HG03066 (cell line): ENCODE results near the gene PSMC5.

Experiments used
- ATAC-seq: cut with Tn5 transposase; IDR thresholded peaks from one replicate; pipeline ENCODE4 v1.9.1; 2021; ENCODE audit warnings: low read depth; ENCODE audit not compliant: unreplicated experiment

Gene PSMC5

DNA sequence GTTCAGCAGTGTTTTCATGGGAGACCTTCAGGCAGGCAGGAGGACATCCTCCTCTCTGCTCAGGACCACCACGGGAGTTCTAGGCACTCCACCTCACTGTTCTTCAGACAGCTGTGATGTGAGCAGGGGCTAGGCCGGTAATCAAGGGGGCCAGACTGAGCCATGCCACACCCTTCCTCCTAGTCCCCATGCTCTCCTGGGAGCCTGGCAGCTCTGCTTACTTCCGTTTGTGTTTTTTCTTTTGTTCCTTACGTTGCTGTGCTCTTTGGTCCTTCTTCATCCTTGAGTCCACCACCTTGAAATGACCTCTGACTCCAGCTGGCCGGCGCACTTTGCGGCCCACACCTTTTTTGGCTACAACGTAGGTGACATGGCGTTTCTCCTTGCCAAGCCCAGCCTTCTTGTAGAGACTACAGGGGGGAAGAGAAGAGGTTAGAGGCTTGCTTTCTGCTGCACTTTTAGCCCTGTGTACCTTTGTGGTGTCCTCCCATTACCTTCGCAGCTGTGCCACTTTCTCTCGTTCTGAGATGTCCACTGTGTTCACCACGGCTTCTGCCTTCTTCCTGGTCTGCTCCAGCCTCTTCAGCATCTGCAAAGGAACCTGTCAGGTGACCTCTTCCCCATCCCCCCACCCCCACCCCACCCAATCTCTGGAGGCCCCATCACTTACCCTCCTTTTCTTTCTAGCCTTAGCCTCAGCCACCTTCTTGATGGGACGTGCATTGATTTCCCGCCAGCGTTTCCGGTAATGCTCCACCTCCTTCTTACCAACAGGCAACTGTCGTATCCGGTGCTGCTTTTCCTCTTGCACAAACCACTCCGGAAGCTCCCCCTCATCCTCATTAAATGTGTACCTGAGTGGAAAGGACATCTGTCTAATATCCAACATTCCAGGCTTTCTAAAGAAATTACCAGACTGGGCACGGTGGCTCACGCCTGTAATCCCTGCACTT, 7.4 kb upstream of the PSMC5 start:
- no peak for ATAC-seq

DNA sequence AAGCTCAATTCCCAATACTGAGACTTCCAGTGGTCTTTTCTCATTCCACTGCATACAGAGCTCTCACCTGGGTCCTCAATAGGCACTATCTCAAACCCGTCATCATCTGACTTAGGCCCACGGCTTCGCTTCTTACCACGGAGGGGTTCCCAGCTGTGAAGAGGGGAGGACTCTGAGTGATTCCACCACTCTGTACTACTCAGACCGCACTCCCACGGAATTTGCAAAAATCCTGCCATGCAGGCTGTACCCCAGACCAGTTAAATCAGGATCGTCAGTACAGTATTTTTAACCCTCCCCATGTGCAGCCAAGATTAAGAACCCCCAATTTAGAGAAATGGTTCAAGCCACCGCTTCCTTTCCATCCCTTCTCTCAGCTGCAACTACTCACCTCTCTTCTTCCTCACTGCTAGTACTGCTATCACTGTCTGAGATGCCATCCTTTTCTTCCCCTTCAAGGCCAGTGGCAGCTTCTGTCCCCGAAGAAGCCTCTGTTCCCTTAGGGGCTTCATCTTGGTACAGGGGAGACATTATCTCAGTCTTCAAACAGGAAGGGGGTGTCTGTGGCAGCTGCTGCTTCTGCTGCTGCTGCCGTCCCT, 6.2 kb upstream of the PSMC5 start:
- no peak for ATAC-seq

DNA sequence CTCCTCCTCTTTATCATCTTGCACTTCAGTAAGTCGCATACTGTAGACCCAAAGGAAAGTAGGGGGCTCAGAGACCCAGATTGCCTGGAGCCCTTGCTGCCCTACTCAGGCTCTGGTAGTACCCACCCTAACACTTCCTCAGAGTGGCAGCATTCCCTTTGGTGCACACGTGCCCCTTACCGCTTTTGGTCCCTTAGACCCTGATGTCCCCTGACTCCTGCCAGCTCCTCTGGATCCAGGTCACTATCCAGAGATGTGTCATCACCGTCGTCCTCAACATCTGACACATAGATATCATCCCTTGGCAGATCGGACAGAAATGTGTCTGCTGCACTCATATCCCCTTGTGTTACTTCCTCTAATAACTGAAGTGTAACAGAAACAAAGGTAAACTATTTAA, 5.4 kb upstream of the PSMC5 start:
- no peak for ATAC-seq

DNA sequence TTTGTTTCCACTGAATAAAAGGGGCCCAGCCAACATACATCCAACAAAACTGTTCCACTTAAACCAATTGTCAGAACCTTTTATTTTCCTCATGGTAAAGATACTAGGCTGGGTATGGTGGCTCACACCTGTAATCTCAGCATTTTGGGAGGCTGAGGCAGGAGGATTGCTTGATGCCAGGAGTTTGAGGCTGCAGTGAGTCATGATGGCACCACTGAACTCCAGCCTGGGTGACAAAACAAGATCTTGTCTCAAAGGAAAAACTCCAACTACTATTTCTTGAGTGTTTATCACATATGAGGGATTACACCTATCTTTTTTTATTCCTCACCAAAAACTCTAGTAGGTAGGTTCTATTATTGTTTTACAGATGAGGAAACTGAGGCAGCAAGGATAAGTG, 4.7 kb upstream of the PSMC5 start:
- no peak for ATAC-seq

DNA sequence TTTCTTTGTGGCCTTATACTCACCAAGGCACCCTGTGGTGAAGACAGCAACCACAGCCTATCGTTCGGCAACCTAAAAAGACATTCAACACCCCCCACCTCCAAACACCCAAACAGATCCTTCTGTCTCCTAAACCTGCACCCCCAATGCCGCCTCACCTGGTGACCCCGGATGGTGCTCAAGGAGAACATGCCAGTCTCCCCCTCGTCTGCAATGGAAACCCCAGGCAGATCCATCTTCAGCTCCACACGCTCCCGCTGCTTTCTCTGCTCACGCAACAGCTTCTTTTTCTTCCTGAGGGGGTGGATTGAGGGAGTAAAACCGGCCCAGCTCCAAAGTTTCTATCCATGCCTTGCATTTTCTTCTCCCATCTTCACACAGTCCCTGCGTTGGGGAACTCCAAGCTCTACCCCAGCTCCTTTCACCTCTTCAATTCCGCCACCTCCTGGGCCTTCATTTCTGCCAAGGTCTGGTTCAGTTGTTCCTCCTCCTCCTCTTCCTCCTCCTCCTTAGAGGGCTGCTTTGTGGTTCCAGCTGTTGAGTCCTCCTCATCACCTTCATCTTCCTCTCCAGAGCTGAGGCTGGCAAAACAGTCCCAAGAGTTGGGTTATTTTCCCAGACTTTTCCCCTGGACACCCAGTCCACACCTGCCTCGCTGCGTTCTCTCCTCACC, 3.4 kb upstream of the PSMC5 start:
- ATAC-seq, result no peak

DNA sequence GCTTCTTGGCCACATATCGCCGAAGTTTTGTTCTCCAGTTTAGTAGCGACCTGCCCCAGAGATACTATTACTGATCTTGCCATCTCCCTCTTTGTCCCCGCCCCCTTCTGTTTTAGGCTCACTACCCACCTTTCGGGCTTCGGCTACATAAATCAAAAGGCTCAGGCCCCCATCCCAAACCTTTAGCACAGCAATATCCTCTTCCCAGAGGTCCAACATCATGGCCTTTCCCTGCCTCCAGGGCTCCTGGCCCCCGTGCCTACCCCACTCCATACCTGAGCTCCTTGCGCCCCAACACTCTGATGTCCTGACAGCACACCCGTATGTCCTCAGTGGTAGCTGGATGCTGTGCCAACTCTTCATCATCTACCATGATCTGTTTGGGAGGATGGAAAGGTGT, 2.9 kb upstream of the PSMC5 start:
- ATAC-seq, result no peak

DNA sequence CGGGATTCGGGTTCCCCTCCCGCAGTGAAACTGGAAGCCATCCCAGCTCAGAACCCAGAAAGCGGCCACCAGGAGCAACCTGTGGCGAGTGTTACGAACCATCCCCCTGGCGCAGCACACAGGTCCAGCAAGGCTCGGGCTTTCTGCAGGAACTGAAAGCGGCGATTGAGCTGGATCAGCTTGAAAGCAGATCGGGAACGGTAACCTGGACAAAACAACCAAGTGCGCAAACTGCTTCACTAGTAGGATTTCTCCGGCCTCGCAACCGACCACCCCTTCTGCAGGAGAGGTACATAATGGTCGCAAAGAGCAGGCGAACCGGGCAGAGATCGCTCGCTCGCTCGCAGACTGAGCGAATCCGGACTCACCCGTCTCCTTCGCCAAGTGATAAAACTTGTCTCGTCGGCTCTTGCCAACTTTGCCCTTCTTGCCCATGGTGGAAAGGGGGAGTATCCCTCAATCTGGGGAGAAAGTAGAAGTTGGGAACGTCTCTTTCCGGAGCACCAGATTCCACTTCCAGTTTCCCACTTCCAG, 696 bp upstream of the PSMC5 start:
- ATAC-seq, result peak; percentile 8

DNA sequence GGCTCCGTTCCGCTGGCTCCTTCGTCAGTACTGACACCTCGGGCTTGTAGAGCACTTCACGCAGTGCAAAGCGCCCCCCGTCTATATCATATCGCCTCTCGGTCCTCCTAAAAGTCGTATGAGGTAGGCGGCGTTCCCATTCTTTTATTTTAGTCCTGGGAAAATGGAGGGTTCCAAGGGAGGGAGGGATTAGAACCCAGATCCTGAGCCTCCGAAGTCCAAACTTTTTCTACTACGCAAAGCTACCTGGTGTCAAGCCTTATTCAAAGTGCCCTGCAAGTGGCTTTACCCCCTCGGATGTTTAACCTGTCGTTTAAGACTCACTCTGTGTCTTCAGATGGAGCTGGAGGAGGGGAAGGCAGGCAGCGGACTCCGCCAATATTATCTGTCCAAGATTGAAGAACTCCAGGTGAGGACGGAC, 580 bp downstream of the PSMC5 start:
- no peak for ATAC-seq

DNA sequence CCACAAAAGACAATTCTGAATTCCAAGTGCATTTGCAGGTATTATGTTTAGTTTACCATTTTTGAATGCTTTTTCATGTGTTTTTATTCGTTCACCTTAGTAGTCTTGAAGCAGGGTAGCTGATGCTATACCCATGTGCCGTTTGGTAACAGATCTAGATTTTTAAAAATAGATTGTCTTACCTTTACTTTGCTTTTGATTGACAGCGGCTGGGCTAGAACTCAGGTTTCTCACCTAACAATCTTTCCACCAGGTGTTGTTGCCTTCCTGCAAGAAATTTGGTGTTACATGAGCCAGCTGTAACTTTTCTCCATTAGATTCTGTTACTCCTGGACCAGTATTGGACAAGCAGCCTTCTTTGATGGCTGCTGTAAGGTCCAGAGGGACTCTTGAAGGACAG, 1.7 kb downstream of the PSMC5 start:
- ATAC-seq, result no peak

DNA sequence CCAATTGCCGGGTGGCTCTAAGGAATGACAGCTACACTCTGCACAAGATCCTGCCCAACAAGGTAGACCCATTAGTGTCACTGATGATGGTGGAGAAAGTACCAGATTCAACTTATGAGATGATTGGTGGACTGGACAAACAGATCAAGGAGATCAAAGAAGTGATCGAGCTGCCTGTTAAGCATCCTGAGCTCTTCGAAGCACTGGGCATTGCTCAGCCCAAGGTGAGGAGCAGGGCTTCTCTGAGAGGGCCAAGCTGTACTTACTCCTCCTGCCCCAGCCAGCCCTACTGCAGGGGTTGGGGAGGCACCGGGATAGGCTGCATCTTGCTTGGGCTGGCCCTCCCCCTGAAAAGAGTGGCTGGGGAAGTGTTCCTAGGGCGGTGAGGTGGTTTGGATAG, 3.0 kb downstream of the PSMC5 start:
- ATAC-seq, result no peak

DNA sequence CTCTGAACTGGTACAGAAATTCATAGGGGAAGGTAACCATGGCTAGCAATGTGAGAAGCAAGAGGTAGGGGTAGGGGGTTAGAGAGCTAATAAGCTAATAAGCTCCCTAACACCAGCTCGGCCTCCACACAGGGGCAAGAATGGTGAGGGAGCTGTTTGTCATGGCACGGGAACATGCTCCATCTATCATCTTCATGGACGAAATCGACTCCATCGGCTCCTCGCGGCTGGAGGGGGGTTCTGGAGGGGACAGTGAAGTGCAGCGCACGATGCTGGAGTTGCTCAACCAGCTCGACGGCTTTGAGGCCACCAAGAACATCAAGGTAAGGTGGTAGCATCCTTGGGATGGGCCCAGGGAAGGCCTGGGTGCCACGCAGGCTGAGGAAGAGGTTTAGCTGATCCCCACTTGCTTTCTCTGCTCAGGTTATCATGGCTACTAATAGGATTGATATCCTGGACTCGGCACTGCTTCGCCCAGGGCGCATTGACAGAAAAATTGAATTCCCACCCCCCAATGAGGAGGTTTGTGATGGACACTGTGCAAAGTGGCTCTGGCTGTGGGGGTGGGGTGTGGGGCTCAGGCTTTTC, 3.8 kb downstream of the PSMC5 start:
- ATAC-seq, result no peak

DNA sequence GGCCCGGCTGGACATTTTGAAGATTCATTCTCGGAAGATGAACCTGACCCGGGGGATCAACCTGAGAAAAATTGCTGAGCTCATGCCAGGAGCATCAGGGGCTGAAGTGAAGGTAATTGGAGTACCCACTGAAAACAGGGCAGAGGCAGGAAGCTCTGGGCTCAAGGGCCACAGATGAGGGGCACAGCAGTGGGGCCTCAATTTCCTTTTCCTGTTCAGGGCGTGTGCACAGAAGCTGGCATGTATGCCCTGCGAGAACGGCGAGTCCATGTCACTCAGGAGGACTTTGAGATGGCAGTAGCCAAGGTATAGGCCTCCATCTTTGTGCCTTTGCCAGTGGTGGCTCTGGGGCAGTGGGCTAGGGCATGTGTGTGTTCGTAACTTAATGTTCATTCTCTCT, 4.3 kb downstream of the PSMC5 start:
- no peak for ATAC-seq

DNA sequence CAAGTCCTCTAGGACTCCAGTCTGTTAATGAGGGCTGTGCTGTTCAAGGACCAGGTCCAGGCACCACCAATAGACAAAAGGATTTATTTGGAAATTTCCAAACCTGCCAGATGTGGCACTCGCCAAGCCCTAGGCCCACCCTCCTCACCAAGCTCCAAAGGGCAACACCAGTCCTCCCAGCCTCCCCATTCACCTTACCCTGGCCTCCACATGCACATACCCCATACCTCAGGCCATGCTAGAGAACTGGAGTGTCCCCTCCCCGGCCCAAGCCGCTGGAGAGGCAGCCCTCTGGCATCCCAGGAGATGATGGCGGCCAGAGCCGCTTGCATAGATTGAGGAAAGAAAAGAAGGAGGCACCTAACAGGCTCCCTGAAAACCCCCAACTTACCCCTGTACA, 4.8 kb downstream of the PSMC5 start:
- no peak for ATAC-seq

DNA sequence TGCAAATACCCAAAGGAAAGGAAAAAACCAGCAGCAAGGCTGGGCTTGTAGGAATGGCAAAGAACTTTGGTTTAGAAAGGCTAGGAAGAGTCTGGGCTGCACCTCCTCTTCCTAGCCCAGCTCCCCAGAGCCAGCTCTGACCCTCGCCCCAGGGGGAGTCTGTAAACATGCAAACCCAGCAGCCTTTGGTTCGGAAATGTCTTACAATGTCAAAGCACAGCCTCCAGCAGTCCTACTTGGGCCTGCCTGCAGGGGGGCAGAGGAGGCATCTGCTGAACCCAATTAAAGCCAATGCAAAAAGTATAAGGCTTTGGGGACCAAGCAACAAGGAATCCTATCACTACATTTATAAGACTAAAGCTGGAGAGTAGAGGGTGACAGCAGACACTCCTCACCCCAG, 5.2 kb downstream of the PSMC5 start:
- ATAC-seq, result no peak

DNA sequence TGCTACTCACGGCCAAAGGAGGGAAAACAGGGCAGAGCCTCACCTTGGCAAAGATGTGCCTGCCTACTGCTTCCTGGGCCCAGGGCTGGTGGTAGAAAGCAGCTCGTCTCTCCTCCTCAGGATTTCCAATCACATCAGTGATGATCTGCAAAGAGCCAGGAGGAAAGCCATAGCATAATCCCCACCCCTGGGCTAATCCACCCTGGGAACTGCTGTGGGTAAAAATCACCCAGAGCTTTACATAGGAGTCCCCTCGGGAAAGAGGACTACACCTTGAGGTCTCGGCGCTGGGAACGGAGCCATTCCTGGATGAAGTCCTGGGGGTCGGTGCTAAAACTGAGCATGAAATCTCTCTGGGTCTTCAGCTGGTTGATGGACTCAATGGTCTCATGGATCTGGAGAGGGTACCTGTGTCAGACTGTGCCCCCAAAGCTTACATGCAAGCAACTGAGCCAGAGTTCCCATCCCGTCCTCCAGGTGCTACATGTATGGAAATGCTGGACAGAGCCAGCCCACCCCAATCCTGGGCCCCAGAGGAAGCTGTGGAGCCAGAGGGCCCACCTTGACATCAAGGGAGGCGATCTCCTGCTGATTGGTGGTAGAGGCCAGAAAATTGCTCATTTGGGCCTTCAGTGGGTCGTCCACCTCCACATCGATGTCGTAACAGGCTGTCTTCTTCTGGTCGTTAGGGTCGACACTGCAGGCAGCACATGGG, 6.0 kb downstream of the PSMC5 start:
- no peak for ATAC-seq

DNA sequence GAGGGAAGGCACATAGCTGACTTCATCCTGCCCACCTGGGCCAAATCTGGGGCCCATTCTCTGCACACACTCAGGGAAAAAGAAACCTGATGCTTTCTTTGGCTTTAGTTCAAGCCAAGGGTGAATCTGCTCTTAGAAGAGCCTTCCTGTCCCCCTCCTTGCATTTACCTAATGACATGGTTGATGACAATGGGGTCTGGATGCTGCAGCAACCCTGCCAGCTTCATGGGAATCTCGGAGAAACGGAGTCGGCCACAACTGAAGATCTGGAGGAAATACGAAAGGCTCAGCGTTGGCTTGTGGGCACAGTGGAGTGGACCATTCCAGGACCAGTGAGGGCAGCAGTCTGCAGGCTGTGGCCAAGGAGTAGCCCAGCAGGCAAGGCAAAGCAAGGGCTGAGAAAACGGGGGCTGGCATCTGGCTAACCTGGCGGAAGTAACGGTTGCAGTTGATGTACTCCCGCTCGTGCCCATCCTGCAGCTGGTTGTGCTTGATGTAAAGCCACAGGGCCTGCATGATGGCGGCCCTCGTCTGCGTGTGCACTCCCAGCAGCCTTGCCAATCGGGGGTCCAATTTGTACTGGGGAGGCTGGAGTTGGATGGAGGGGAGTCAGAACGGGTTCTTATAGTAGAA, 6.6 kb downstream of the PSMC5 start:
- ATAC-seq, result no peak

DNA sequence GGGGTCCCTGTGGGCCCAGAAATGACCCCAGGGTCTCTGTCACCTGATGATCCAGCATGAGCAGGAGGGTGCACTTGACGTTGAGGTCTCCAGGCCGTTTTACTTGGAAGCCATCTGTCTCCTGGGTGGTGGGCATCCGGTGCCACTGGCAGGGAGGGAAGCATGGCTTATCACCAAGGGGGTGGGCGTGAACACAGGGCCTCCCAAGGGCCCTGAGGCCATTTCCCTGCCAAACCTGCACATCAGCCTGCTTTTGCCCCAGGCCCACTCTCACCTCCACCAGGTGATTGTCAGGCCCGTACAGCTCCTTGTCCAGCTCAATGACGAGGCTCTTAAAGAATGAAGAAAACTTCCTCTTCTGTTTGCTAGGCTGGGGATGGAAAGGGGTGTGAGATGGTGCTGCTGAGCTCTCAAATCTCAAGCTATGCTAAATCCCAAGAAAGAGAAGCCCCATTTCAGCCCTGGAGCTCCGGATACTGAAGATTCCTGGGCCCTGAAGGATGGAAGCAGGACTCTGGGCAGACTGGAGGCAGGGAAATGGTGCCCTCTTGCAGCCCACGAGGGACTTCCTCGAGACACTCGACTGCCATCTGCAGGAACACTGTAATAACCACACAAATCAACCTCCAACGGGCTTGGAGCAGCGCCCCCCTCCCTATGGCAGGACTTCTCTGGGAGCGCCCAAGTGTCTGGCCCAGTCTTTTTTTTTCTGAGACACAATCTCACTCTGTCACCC, 7.4 kb downstream of the PSMC5 start:
- ATAC-seq, result peak; percentile 61

DNA sequence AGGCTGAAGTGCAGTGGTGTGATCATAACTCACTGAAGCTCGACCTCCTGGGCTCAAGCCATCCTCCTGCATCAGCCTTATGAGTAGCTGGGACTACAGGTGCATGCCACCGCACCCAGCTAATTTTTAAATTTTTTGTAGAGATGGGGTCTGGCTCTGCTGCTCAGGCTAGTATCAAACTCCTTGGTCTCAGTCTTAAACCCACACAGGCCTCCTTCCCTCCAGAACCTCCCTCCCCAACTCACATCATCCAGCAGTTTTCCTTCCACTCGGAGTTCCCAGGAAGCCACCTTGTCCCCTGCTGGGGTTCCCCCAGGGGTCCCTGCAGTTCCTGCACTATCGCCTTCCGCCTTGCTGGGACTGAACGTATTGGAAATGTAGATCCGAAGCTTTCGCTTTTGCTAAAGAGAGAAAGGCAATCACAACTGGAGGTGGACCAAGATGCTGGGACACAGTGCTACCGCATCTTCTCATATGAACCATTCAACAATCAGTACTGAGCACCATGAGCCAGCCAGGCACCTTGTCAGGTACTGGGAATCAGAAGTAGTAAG, 8.0 kb downstream of the PSMC5 start:
- ATAC-seq, result no peak

DNA sequence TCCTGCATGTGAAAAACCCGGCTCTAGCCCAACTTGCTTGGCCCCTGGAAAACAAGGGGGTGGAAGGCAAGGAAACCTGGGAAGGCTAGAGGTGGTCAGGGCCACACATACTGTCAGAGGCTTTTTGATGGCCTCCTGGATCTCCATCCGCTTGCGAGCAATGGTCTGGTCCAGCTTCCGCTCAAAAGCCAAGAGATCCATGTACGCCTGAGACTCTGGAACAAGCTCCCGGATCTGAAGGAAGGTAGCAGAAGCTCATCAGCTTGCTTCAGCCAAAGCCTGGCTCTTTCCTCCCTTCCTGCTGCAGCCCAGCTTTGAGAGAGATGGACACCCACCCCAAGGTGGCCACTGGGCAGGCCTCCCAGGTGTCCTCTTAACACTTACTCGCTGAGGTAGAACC, 9.6 kb downstream of the PSMC5 start:
- no peak for ATAC-seq
